GM23338 (cell line): ENCODE measurements around the gene FNDC3B. TPM values are rescaled to one million over a fixed set of nuclear protein-coding genes. Genes with fewer than 3 reads are reported as not detected.

Source experiments
- ATAC-seq: fragments of 200-7000 bp; cut with Tn5 transposase; 3 replicates; pipeline ENCODE4 v1.9.1; 2020
- DNase-seq: peaks from one replicate; pipeline ENCODE4 v3.0.0-alpha.2; 2015; ENCODE audit warnings: low spot score
- H2AFZ ChIP-seq: fragments of 200-600 bp; sonication (generic); 2 replicates; pipeline ENCODE4 v1.8.0; 2016; ENCODE audit warnings: antibody characterized with exemption, mild to moderate bottlenecking, moderate library complexity
- H3F3A ChIP-seq: fragments of 200-600 bp; sonication (generic); replicated peaks from 2 replicates; pipeline ENCODE4 v1.8.0; 2017; ENCODE audit warnings: antibody characterized with exemption, mixed run types, low read depth
- H3K27ac ChIP-seq: fragments of 200-600 bp; sonication (generic); 2 replicates; pipeline ENCODE4 v1.6.1; 2016; ENCODE audit warnings: low read depth
- H3K27me3 ChIP-seq: fragments of 200-600 bp; sonication (generic); 2 replicates; pipeline ENCODE4 v1.8.0; 2016; ENCODE audit warnings: mild to moderate bottlenecking, mixed run types, moderate library complexity; ENCODE audit not compliant: insufficient read depth
- H3K36me3 ChIP-seq: fragments of 200-600 bp; sonication (generic); 2 replicates; pipeline ENCODE4 v1.8.0; 2016; ENCODE audit warnings: mild to moderate bottlenecking; ENCODE audit not compliant: insufficient read depth
- H3K4me1 ChIP-seq: fragments of 200-600 bp; sonication (generic); 2 replicates; pipeline ENCODE4 v1.8.0; 2016; ENCODE audit warnings: mild to moderate bottlenecking, moderate library complexity; ENCODE audit not compliant: insufficient read depth
- H3K4me2 ChIP-seq: fragments of 200-600 bp; sonication (generic); 2 replicates; pipeline ENCODE4 v1.7.1; 2017; ENCODE audit warnings: mixed run types
- H3K4me3 ChIP-seq: fragments of 200-600 bp; sonication (generic); 2 replicates; pipeline ENCODE4 v1.6.1; 2016; ENCODE audit warnings: mixed run types
- H3K79me2 ChIP-seq: fragments of 200-600 bp; sonication (generic); replicated peaks from 2 replicates; pipeline ENCODE4 v1.8.0; 2017; ENCODE audit warnings: mild to moderate bottlenecking; ENCODE audit not compliant: insufficient read depth
- H3K9me2 ChIP-seq: fragments of 200-600 bp; sonication (generic); 2 replicates; pipeline ENCODE4 v1.8.0; 2017; ENCODE audit not compliant: insufficient read depth
- H4K20me1 ChIP-seq: fragments of 200-600 bp; sonication (generic); replicated peaks from 2 replicates; pipeline ENCODE4 v1.8.0; 2017; ENCODE audit warnings: mild to moderate bottlenecking; ENCODE audit not compliant: insufficient read depth
- H3K27ac Mint-ChIP-seq: 2 replicates; pipeline ENCODE4 v1.8.0; 2020; ENCODE audit warnings: inconsistent platforms, mild to moderate bottlenecking, moderate library complexity, mixed read lengths
- H3K27me3 Mint-ChIP-seq: 3 replicates; pipeline ENCODE4 v1.8.0; 2022; ENCODE audit warnings: low read depth, mild to moderate bottlenecking, moderate library complexity, mixed read lengths, inconsistent platforms; ENCODE audit not compliant: insufficient read depth, poor library complexity
- H3K36me3 Mint-ChIP-seq: 3 replicates; pipeline ENCODE4 v1.8.0; 2021; ENCODE audit warnings: low read depth, mild to moderate bottlenecking, inconsistent platforms, moderate library complexity, mixed read lengths
- H3K4me1 Mint-ChIP-seq: 3 replicates; pipeline ENCODE4 v1.8.0; 2020; ENCODE audit warnings: mild to moderate bottlenecking, inconsistent platforms, mixed read lengths
- H3K4me3 Mint-ChIP-seq: 3 replicates; pipeline ENCODE4 v1.8.0; 2021; ENCODE audit warnings: moderate library complexity, mild to moderate bottlenecking, inconsistent platforms, mixed read lengths
- H3K9me3 Mint-ChIP-seq: 3 replicates; pipeline ENCODE4 v1.8.0; 2020; ENCODE audit warnings: moderate library complexity, mild to moderate bottlenecking, inconsistent platforms, mixed read lengths
- CREB1 ChIP-seq: fragments of 250-450 bp; sonication (Bioruptor Pico); IDR thresholded peaks from 2 replicates; pipeline ENCODE4 v1.5.0; 2020; ENCODE audit warnings: low read depth, mild to moderate bottlenecking, moderate library complexity
- JUNB ChIP-seq: IDR thresholded peaks from one replicate; pipeline ENCODE4 v1.6.1; 2016; ENCODE audit warnings: antibody characterized with exemption; ENCODE audit not compliant: unreplicated experiment
- NANOG ChIP-seq: IDR thresholded peaks from 2 replicates; pipeline ENCODE4 v1.6.1; 2016; ENCODE audit warnings: antibody characterized with exemption, borderline replicate concordance
- STAT1 ChIP-seq: IDR thresholded peaks from one replicate; pipeline ENCODE4 v1.6.1; 2016; ENCODE audit warnings: antibody characterized with exemption; ENCODE audit not compliant: unreplicated experiment
- ZNF114 ChIP-seq: fragments of 250-450 bp; sonication (Bioruptor Pico); IDR thresholded peaks from 2 replicates; pipeline ENCODE4 v1.5.0; 2020; ENCODE audit warnings: mild to moderate bottlenecking, moderate library complexity
- polyA plus RNA-seq: library from polyadenylated mRNA; unstranded; fragments of >200 nt; fragmentation: Nextera tagmentation; extraction: Ambion mirVana; gene quantifications from 2 replicates; pipeline ENCODE4 v1.2.1, GENCODE V29; 2016
- total RNA-seq: library from RNA; depleted of rRNA; stranded (reverse); fragments of >200 nt; shearing (Covaris generic); gene quantifications from 2 replicates; pipeline ENCODE4 v1.2.3, GENCODE V29; 2014
- TF ChIP-seq, protein P1 (sequence below): IDR thresholded peaks from one replicate; pipeline ENCODE4 v1.6.1; 2018; ENCODE audit warnings: antibody characterized with exemption; ENCODE audit not compliant: unreplicated experiment
- TF ChIP-seq, protein P2 (sequence below): IDR thresholded peaks from 2 replicates; pipeline ENCODE4 v1.6.1; 2016; ENCODE audit warnings: antibody characterized with exemption

Gene FNDC3B
- total and polyA plus RNA-seq, 2 experiments from 2014 or later, result 19.1 to 55.4 TPM

DNA sequence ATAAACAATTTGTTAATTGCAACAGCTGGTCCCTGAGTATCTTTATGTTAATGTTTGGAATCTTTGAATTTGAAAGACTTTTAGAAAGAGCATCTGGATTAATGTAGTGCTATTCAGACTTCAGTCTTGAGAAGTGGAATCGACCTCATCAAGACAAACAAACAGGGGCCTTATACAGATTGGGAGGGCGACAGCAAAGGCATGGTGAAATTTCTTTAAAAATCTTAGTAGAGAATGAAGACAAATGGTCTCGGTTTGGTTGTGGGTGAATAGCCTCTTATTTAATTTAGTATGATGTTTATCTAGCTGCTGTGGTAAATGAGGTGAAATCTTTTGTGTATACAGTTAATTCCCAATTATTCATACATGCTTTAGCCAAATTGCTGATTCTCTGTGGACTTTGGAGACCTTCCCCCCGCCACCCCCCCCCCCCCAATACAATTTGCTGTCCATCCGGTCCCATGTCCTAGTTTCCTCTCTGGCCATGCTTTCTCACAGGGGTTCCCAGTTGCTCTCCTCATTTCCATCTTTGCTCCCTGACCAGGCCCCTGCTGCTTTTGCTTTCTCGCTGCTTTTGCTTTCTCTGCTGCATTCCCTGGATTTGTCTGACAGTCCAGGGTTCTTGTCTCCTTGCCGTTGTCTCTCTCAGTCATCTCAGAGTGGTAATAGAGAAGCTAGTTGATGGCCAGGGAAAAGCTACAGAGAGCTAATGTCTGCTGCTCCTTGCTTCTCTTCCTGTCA, 135.3 kb downstream of the FNDC3B start (continued):
- TF ChIP-seq, protein P1, sequence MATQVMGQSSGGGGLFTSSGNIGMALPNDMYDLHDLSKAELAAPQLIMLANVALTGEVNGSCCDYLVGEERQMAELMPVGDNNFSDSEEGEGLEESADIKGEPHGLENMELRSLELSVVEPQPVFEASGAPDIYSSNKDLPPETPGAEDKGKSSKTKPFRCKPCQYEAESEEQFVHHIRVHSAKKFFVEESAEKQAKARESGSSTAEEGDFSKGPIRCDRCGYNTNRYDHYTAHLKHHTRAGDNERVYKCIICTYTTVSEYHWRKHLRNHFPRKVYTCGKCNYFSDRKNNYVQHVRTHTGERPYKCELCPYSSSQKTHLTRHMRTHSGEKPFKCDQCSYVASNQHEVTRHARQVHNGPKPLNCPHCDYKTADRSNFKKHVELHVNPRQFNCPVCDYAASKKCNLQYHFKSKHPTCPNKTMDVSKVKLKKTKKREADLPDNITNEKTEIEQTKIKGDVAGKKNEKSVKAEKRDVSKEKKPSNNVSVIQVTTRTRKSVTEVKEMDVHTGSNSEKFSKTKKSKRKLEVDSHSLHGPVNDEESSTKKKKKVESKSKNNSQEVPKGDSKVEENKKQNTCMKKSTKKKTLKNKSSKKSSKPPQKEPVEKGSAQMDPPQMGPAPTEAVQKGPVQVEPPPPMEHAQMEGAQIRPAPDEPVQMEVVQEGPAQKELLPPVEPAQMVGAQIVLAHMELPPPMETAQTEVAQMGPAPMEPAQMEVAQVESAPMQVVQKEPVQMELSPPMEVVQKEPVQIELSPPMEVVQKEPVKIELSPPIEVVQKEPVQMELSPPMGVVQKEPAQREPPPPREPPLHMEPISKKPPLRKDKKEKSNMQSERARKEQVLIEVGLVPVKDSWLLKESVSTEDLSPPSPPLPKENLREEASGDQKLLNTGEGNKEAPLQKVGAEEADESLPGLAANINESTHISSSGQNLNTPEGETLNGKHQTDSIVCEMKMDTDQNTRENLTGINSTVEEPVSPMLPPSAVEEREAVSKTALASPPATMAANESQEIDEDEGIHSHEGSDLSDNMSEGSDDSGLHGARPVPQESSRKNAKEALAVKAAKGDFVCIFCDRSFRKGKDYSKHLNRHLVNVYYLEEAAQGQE, result no peak
- TF ChIP-seq CREB1 (CRISPR knock-in tag) (no peak), JUNB (no peak), STAT1 (no peak)
- TF ChIP-seq, protein P2, sequence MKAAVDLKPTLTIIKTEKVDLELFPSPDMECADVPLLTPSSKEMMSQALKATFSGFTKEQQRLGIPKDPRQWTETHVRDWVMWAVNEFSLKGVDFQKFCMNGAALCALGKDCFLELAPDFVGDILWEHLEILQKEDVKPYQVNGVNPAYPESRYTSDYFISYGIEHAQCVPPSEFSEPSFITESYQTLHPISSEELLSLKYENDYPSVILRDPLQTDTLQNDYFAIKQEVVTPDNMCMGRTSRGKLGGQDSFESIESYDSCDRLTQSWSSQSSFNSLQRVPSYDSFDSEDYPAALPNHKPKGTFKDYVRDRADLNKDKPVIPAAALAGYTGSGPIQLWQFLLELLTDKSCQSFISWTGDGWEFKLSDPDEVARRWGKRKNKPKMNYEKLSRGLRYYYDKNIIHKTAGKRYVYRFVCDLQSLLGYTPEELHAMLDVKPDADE, result no peak

DNA sequence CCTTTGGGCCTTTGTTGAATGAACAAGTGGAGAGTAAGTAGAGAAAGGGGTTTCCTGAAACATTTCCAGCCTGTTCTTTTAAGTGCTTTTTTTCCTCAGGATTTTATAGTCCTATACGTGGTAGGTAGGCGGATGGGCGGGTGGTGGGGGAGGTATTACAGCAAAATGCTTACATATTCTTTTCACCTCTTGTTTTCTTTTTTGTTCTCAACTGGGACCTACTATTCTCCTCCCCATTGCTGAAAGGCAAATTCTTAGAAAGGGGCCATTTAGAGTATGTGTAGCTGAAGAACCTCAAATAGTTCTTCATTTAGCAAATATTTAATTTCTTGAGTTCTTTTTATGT, 135.8 kb downstream of the FNDC3B start:
- ATAC-seq (no peak), DNase-seq (no peak)
- H4K20me1 ChIP-seq, result no peaks in the 10 kb centered on the region
- peaks cover 72% of the 10 kb centered on the region for H3K79me2 ChIP-seq
- H3K9me2 ChIP-seq, result no peaks in the 10 kb centered on the region
- H3K27me3 ChIP-seq, result no peaks in the 10 kb centered on the region
- Mint-ChIP-seq H3K27ac (peak overlapping the region; percentile 93), H3K36me3 (peaks cover 3% of the 10 kb centered on the region; the same call in 2 of the 3 replicates), H3K9me3 (no peaks in the 10 kb centered on the region), H3K27me3 (peaks cover 4% of the 10 kb centered on the region), H3K4me1 (peaks cover 80% of the 10 kb centered on the region), H3K4me3 (peak overlapping the region; percentile 59)
- peaks cover 57% of the 10 kb centered on the region for H3K4me1 ChIP-seq
- no peak overlapping the region for H2AFZ ChIP-seq
- H3K4me2 ChIP-seq, result peak overlapping the region; percentile 71
- peak overlapping the region; percentile 99 for H3K27ac ChIP-seq
- 0 out of 2 replicates have a peak, but pooled peaks cover 3% of the 10 kb centered on the region for H3F3A ChIP-seq
- H3K4me3 ChIP-seq, result peak overlapping the region; percentile 30
- no peaks in the 10 kb centered on the region for H3K36me3 ChIP-seq
- TF ChIP-seq ZNF114 (CRISPR knock-in tag) (no peak), NANOG (no peak), CREB1 (CRISPR knock-in tag) (no peak)
- TF ChIP-seq, protein P2, result no peak
- TF ChIP-seq, protein P1, result no peak
